HL-60/S4 (cell line): Measurements from ENCODE around the gene RABGAP1L.
"Not testable (repeated sequence)": the region's sequence is repeated elsewhere in the genome, so short reads cannot be mapped to it uniquely, and the experiment has no call there.

Experiments used
- in situ Hi-C: fragments of 300-500 bp; cut with MboI; formaldehyde crosslinking; loops from 2 replicates; pipeline ENCODE4 v1.14.3; 2022; ENCODE audit warnings: low sequenced_read_pairs

The RABGAP1L gene

GRCh38 chr1:174894117-174894762 lies 734.9 kb downstream of the RABGAP1L start:
- in situ Hi-C loops: no loop called here

GRCh38 chr1:174895610-174896009 lies 736.3 kb downstream of the RABGAP1L start:
- in situ Hi-C loops: not testable (repeated sequence)

GRCh38 chr1:174898102-174898797 lies 738.9 kb downstream of the RABGAP1L start:
- in situ Hi-C loops: no loop called here

- in situ Hi-C loops: no loop called here
Measured at GRCh38 chr1:174900317-174900716, 741.0 kb downstream of the RABGAP1L start.

GRCh38 chr1:174902531-174903099 lies 743.3 kb downstream of the RABGAP1L start:
- in situ Hi-C loops: no loop called here

GRCh38 chr1:174911606-174912005 lies 752.3 kb downstream of the RABGAP1L start:
- in situ Hi-C loops: no loop called here

GRCh38 chr1:174912264-174912663 lies 752.9 kb downstream of the RABGAP1L start:
- in situ Hi-C loops: no loop called here

GRCh38 chr1:174913225-174913903 lies 754.0 kb downstream of the RABGAP1L start:
- in situ Hi-C loops: no loop called here

- in situ Hi-C loops: no loop called here
Measured at GRCh38 chr1:174914991-174915390, 755.7 kb downstream of the RABGAP1L start.

GRCh38 chr1:174916846-174917245 lies 757.5 kb downstream of the RABGAP1L start:
- in situ Hi-C loops: no loop called here

GRCh38 chr1:174920093-174920492 lies 760.8 kb downstream of the RABGAP1L start:
- in situ Hi-C loops: no loop called here

GRCh38 chr1:174922121-174922520 lies 762.8 kb downstream of the RABGAP1L start:
- in situ Hi-C loops: no loop called here

GRCh38 chr1:174923820-174924219 lies 764.5 kb downstream of the RABGAP1L start:
- in situ Hi-C loops: no loop called here

GRCh38 chr1:174928541-174928940 lies 769.2 kb downstream of the RABGAP1L start:
- in situ Hi-C loops: no loop called here

- in situ Hi-C loops: no loop called here
Measured at GRCh38 chr1:174931214-174931613, 771.9 kb downstream of the RABGAP1L start.

- in situ Hi-C loops: no loop called here
Measured at GRCh38 chr1:174932587-174932986, 773.3 kb downstream of the RABGAP1L start.

GRCh38 chr1:174935961-174936727 lies 776.8 kb downstream of the RABGAP1L start:
- in situ Hi-C loops: no loop called here

GRCh38 chr1:174938281-174939007 lies 779.1 kb downstream of the RABGAP1L start:
- in situ Hi-C loops: no loop called here

- in situ Hi-C loops: no loop called here
Measured at GRCh38 chr1:174939775-174940545, 780.6 kb downstream of the RABGAP1L start.
